Measurements from ENCODE around the gene IL16.

Gene IL16

GRCh38 chr15:81299156-81299555, 102.5 kb downstream of the IL16 start:
- in situ Hi-C loops (cut with HindIII; ENCODE audit: low pct_unique_long_range_greater_than_20kb, low sequenced_read_pairs): no loop called here
- TF ChIP-seq JUND (IDR thresholded peaks at IDR 0.05; ENCODE audit: low read depth): no peak
- no peak for DNase-seq (ENCODE audit: low read depth in 1 of 2, low spot score in 1 of 2)

GRCh38 chr15:81299630-81300273, 103.1 kb downstream of the IL16 start:
- in situ Hi-C loops (cut with HindIII; ENCODE audit: low pct_unique_long_range_greater_than_20kb, low sequenced_read_pairs): no loop called here
- no peak for TF ChIP-seq JUND (IDR thresholded peaks at IDR 0.05; ENCODE audit: low read depth)
- no peak for DNase-seq (ENCODE audit: low read depth in 1 of 2, low spot score in 1 of 2)

- no peak for TF ChIP-seq JUND (IDR thresholded peaks at IDR 0.05; ENCODE audit: low read depth)
- no peak for DNase-seq (ENCODE audit: low read depth in 1 of 2, low spot score in 1 of 2)
- in situ Hi-C loops (cut with HindIII; ENCODE audit: low pct_unique_long_range_greater_than_20kb, low sequenced_read_pairs): no loop called here
These were observed 104.7 kb downstream of the IL16 start for GRCh38 chr15:81301385-81301784.

- in situ Hi-C loops (cut with HindIII; ENCODE audit: low pct_unique_long_range_greater_than_20kb, low sequenced_read_pairs): no loop called here
- peak in 1 of 2 experiments; percentile 53 for DNase-seq (ENCODE audit: low read depth in 1 of 2, low spot score in 1 of 2)
- TF ChIP-seq JUND (IDR thresholded peaks at IDR 0.05; ENCODE audit: low read depth): no peak
These were observed 105.2 kb downstream of the IL16 start for GRCh38 chr15:81301815-81302399.

- in situ Hi-C loops (cut with HindIII; ENCODE audit: low pct_unique_long_range_greater_than_20kb, low sequenced_read_pairs): no loop called here
- no peak for TF ChIP-seq JUND (IDR thresholded peaks at IDR 0.05; ENCODE audit: low read depth)
- no peak for DNase-seq (ENCODE audit: low read depth in 1 of 2, low spot score in 1 of 2)
These were observed 106.0 kb downstream of the IL16 start for GRCh38 chr15:81302701-81303109.

- DNase-seq (ENCODE audit: low read depth in 1 of 2, low spot score in 1 of 2): peak in 1 of 2 experiments; percentile 63
- no peak for TF ChIP-seq JUND (IDR thresholded peaks at IDR 0.05; ENCODE audit: low read depth)
- in situ Hi-C loops (cut with HindIII; ENCODE audit: low pct_unique_long_range_greater_than_20kb, low sequenced_read_pairs): no loop called here
These were observed 106.9 kb downstream of the IL16 start for GRCh38 chr15:81303244-81304225.

- in situ Hi-C loops (cut with HindIII; ENCODE audit: low pct_unique_long_range_greater_than_20kb, low sequenced_read_pairs): no loop called here
- TF ChIP-seq JUND (IDR thresholded peaks at IDR 0.05; ENCODE audit: low read depth): no peak
- no peak for DNase-seq (ENCODE audit: low read depth in 1 of 2, low spot score in 1 of 2)
These were observed 107.5 kb downstream of the IL16 start for GRCh38 chr15:81304226-81304625.

- no peak for DNase-seq (ENCODE audit: low read depth in 1 of 2, low spot score in 1 of 2)
- no peak for TF ChIP-seq JUND (IDR thresholded peaks at IDR 0.05; ENCODE audit: low read depth)
- in situ Hi-C loops (cut with HindIII; ENCODE audit: low pct_unique_long_range_greater_than_20kb, low sequenced_read_pairs): no loop called here
These were observed 111.6 kb downstream of the IL16 start for GRCh38 chr15:81308260-81308659.

GRCh38 chr15:81309647-81310450, 113.2 kb downstream of the IL16 start:
- no peak for DNase-seq (ENCODE audit: low read depth in 1 of 2, low spot score in 1 of 2)
- TF ChIP-seq JUND (IDR thresholded peaks at IDR 0.05; ENCODE audit: low read depth): no peak
- in situ Hi-C loops (cut with HindIII; ENCODE audit: low pct_unique_long_range_greater_than_20kb, low sequenced_read_pairs): no loop called here

GRCh38 chr15:81310480-81310879, 113.8 kb downstream of the IL16 start:
- no peak for DNase-seq (ENCODE audit: low read depth in 1 of 2, low spot score in 1 of 2)
- in situ Hi-C loops (cut with HindIII; ENCODE audit: low pct_unique_long_range_greater_than_20kb, low sequenced_read_pairs): no loop called here
- no peak for TF ChIP-seq JUND (IDR thresholded peaks at IDR 0.05; ENCODE audit: low read depth)

GRCh38 chr15:81311752-81312464, 115.2 kb downstream of the IL16 start:
- TF ChIP-seq JUND (IDR thresholded peaks at IDR 0.05; ENCODE audit: low read depth): no peak
- DNase-seq (ENCODE audit: low read depth in 1 of 2, low spot score in 1 of 2): no peak
- in situ Hi-C loops (cut with HindIII; ENCODE audit: low pct_unique_long_range_greater_than_20kb, low sequenced_read_pairs): no loop called here

Measured in T47D (cell line).